Measurements from ENCODE around the gene NOX3.
"Not testable (repeated sequence)": the region's sequence is repeated elsewhere in the genome, so short reads cannot be mapped to it uniquely, and the experiment has no call there.

The NOX3 gene

GRCh38 chr6:155466539-155466938 is 10.9 kb upstream of the NOX3 start:
- DNase-seq, result no peak

DNA sequence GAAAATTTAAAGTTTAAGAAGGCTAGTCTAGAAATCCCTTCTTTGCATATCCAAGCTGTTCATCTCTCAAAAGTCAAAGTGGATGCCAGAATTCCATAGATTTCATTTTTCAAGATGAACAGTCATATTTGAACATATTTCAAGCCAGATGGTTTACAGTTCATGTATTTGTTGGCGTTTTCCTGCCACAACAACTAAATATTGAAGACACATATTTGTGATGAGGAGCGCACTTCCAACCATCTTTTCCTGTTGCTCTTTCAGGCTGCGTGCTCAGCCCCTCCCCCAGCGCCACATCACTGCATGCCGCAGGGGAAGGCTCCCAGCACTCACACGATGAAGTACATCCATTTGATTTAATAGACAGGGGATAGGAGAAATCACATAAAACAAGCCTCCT is 5.9 kb upstream of the NOX3 start:
- no peak for DNase-seq

GRCh38 chr6:155454471-155454870 is 1.2 kb downstream of the NOX3 start:
- no peak for DNase-seq

DNA sequence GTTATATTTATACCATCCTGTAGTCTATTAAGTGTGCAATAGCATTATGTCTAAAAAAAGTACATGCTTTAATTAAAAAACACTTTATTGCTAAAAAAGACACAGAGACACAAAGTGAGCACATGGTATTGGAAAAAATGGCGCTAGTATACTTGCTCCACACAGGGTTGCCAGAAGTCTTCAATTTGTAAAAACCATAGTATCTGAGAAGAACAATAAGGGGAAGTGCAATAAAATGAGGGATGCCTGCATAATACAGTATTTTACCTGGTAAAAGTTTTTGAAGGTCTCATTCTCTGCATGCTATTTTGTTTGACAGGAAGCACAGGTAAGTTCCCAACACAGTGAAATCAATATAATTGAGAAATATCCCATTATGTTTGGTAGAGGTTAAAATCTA is 1.6 kb downstream of the NOX3 start:
- no peak for DNase-seq

GRCh38 chr6:155452576-155452975 is 3.1 kb downstream of the NOX3 start:
- DNase-seq, result no peak

- not testable (repeated sequence) for DNase-seq
Observed at GRCh38 chr6:155451530-155451929, 4.1 kb downstream of the NOX3 start.

DNA sequence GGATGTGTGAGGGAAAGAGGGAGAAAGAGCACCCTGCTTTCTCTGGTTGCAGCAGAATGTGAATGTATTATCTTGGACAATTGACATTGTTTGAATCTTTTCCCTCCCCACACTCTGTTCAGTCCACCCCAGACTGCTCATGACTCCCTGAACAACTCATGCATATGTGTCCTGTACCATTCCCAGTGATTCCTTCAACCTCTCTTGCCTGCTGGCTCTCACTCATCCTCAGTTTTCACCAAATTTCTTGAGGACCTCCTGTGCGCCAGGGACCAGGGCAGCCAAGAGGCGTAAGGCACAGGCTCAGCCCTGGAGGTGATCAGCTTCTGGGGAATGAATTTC is 5.4 kb downstream of the NOX3 start:
- DNase-seq, result peak; percentile 57

GRCh38 chr6:155449450-155450239 is 6.0 kb downstream of the NOX3 start:
- DNase-seq, result peak; percentile 97

GRCh38 chr6:155448668-155449449 is 6.8 kb downstream of the NOX3 start:
- DNase-seq, result peak; percentile 89

- no peak for DNase-seq
Observed at GRCh38 chr6:155447949-155448348, 7.7 kb downstream of the NOX3 start.

- no peak for DNase-seq
Observed at GRCh38 chr6:155444952-155445903, 10.4 kb downstream of the NOX3 start.

GRCh38 chr6:155444120-155444917 is 11.3 kb downstream of the NOX3 start:
- no peak for DNase-seq

DNA sequence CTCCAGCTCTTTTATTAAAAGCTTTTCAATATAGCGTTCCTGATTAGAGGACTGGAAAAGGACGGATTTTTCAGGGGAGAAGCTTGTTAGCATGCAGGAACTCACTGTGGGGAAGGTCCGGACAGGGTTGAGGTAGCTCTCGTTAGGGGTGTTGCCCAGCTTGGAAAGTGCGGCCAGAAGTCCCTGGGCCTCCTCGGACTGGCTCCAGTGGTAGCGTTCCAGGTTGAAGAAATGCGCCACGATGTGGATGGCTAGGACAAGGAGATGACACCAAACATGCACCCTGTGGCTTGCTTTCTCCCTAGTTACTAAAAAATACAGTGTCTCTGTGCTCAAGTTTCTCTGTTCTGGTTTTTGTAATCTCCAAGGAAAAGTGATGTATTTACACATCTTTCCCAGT is 12.5 kb downstream of the NOX3 start:
- DNase-seq, result no peak

DNA sequence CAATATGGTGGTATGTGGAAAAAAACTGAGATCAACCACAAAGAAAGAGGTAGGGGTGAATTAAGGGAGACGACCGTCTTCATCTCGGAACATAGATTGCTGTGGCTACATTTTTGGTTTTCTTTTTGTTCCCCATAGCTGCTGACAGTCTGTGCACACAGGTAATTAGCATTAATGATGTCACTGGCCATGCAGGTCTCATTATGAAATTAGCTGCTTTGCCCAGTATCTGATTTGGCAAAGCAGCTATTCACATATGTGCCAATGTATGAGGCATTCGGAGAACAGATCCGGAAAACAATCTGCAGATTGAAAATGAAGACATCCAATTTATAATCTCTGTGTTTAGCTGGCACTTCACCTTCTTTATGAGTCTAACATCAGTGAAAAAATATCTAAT is 13.1 kb downstream of the NOX3 start:
- no peak for DNase-seq

DNA sequence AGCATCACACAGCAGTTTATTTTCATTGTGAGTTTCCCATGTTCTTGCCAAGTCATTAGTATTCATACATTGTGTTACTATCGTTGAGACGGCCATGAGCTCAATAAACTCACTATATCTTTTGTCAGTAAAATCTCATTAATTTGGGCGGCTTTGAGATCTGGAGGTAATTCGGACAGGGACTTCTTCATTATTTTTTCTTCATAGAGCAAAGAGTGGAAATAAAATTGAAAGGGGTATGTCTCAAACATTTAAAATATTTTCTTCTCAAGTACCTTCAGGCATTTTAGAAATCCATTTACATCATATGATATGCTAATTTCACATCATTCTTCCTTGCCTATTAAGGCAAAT is 14.6 kb downstream of the NOX3 start:
- no peak for DNase-seq

DNA sequence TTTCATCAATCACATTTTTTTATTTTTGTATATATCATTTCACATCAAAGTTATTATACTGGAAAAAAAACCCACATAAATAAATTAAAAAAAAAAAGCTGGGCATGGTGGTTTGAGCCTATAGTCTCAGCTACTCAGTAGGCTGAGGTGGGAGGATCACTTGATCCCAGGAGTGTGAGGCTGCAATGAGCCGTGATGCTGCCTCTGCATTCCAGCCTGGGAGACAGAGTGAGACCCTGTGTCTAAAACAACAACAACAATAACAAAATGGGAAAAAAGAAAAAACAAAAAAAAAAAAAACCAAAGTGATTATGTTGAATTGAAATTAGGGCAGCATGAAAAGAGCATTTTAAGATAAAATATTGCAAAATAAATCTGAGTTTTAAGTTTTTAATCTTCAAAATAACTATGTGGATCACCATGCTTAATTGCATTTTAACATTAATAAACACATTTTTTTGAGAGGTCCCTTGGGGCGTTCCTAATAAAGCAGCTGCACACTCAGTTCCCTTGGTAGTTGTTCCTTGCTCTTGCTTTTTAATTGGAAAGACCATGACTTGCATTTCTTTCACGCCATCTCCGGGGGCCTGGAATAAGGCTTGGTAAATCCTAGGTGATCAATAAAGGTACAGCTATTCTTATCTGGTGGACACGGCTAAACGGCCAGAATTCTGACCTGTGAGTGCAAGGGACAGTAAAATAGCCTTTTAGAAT is 15.1 kb downstream of the NOX3 start:
- DNase-seq, result no peak

GRCh38 chr6:155439376-155439775 is 16.3 kb downstream of the NOX3 start:
- DNase-seq, result no peak

- DNase-seq, result no peak
Observed at GRCh38 chr6:155436981-155437749, 18.5 kb downstream of the NOX3 start.

- no peak for DNase-seq
Observed at GRCh38 chr6:155434829-155435423, 20.7 kb downstream of the NOX3 start.

GRCh38 chr6:155434096-155434495 is 21.5 kb downstream of the NOX3 start:
- no peak for DNase-seq

DNA sequence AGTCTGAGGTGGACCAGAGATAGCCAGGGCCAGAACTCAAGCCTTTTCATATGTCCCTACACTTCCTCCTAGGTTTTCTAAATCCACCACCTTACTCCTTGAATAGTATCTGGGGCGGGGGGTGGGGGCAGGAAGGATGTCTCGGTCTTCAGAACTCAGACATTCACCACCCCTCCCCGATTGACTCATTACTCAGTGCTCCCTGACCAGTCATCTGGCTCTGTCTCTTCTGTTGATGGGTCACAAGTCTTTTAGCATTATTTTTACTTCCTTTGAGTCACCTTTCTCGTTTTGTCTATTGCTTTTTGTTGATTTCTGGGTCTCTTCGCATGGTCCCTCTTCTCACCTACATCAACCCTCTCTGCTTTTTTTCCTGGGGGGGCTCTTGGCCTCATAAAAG is 23.3 kb downstream of the NOX3 start:
- DNase-seq, result no peak

Data from NCI-H146 (cell line).